Panc1 (cell line): Measurements from ENCODE around the gene ARL8A.

Experiments used
- POLR2AphosphoS5 ChIP-seq: IDR thresholded peaks from 2 replicates; pipeline ENCODE4 v1.6.1; 2012; ENCODE audit warnings: mild to moderate bottlenecking, low read depth, low read length, moderate library complexity
- SIN3A ChIP-seq: IDR thresholded peaks from 2 replicates; pipeline ENCODE4 v1.6.1; 2012; ENCODE audit warnings: low read depth, mild to moderate bottlenecking, low read length, moderate library complexity, borderline replicate concordance; ENCODE audit not compliant: insufficient read depth
- TF ChIP-seq, protein P1 (sequence below): fragments of 450-650 bp; IDR thresholded peaks from 2 replicates; pipeline ENCODE4 v1.5.1; 2017; ENCODE audit warnings: mild to moderate bottlenecking

DNA sequence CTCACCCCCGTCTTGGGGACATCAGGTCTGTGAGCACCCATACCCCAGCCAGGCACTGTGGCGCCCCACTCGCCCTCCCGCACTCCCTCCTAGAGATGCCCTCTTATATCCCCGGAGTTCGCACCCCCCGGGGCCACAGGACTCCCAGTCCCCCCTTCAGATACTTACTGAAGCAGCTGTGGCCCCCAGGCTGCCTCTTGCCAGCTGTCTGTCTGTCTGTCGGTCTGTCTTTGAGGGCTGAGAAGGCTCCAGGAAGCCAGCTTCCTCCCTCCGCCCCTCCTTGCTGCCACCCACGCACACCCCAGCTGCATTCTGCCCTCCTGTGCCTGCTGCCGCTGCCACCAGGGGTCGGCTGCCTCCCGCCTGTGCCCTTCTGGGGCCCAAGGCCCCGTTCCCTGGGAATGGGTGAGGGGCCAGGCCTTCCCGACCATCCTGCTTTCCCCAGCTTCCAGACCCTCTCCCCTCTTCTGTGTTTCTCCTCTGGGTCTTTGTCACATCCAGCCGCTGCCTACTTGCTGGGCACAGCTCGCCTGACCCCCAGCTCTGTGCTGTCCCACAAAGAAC is 15.9 kb upstream of the ARL8A start, which contains the start of gene PTPN7:
- TF ChIP-seq SIN3A (no peak), POLR2AphosphoS5 (no peak)
- TF ChIP-seq, protein P1, sequence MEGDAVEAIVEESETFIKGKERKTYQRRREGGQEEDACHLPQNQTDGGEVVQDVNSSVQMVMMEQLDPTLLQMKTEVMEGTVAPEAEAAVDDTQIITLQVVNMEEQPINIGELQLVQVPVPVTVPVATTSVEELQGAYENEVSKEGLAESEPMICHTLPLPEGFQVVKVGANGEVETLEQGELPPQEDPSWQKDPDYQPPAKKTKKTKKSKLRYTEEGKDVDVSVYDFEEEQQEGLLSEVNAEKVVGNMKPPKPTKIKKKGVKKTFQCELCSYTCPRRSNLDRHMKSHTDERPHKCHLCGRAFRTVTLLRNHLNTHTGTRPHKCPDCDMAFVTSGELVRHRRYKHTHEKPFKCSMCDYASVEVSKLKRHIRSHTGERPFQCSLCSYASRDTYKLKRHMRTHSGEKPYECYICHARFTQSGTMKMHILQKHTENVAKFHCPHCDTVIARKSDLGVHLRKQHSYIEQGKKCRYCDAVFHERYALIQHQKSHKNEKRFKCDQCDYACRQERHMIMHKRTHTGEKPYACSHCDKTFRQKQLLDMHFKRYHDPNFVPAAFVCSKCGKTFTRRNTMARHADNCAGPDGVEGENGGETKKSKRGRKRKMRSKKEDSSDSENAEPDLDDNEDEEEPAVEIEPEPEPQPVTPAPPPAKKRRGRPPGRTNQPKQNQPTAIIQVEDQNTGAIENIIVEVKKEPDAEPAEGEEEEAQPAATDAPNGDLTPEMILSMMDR, result no peak
